ENCODE measurements around the gene MYBBP1A.

GRCh38 chr17:4531988-4532736 lies 23.0 kb downstream of the MYBBP1A start:
- TF ChIP-seq CTCF (IDR thresholded peaks at IDR 0.05) (no peak), POLR2A (IDR thresholded peaks at IDR 0.05) (no peak)
